PFSK-1 (cell line): Measurements from ENCODE around the gene XPR1.

Experiments
- FOXP2 ChIP-seq: optimal IDR thresholded peaks from 2 replicates; pipeline ENCODE3; 2011; ENCODE audit warnings: borderline replicate concordance, control low read depth, inconsistent platforms; ENCODE audit not compliant: insufficient read depth; ENCODE audit errors: extremely low read length, extremely low read depth
- POLR2AphosphoS5 ChIP-seq: IDR thresholded peaks from 2 replicates; pipeline ENCODE4 v1.6.1; 2012; ENCODE audit warnings: low read depth, mild to moderate bottlenecking, control low read depth, low read length, moderate library complexity
- SIN3A ChIP-seq: IDR thresholded peaks from 2 replicates; pipeline ENCODE4 v1.6.1; 2012; ENCODE audit warnings: mild to moderate bottlenecking, low read length, moderate library complexity, borderline replicate concordance; ENCODE audit not compliant: insufficient read depth
- TAF1 ChIP-seq: IDR thresholded peaks from 2 replicates; pipeline ENCODE4 v1.6.1; 2012; ENCODE audit warnings: low read length, control low read depth, borderline replicate concordance; ENCODE audit not compliant: insufficient read depth
- TF ChIP-seq, protein P1 (sequence below), 2 experiments: IDR thresholded peaks; 2 replicates each; pipeline versions ENCODE4 v1.6.1 to v1.8.0; 2011 to 2012; ENCODE audit warnings: low read depth in 2 of 2, low read length in 2 of 2, control low read depth in 1 of 2, inconsistent platforms in 1 of 2, mild to moderate bottlenecking in 1 of 2, moderate library complexity in 1 of 2; ENCODE audit not compliant: insufficient read depth in 1 of 2

XPR1 gene

DNA sequence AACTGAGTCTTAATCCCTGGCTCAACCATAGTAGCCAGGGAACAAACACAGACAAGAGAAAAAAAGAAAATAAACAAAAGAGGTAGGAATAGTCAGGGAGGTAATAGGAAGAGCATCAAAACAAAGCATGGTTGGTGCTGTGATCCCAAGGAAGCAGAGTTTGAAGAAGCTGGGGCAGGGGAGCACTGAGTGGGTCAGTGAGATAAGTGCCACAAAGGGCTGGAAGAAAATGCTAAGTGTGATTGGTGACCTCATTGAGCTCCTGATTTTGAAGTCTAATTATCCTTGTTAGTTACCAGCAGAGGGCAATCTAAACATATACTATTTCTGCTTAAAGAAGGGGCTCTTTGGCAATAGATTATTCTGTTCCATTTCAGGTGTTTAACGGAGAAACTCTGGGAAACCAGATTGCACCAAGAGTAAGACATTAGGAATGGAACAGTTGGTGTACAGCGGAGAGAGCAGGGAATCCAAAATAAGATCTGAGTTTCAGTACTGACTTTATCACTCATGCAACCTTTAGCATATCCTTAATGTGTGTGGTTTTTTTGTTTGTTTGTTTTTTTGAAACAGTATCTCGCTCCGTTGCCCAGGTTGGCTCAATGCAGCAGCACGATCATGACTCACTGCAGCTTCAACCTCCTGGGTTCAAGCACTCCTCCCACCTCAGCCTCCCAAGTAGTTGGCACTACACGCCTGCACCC, 250.1 kb downstream of the XPR1 start:
- TF ChIP-seq POLR2AphosphoS5: no peak
- TF ChIP-seq TAF1: no peak
- TF ChIP-seq, protein P1, sequence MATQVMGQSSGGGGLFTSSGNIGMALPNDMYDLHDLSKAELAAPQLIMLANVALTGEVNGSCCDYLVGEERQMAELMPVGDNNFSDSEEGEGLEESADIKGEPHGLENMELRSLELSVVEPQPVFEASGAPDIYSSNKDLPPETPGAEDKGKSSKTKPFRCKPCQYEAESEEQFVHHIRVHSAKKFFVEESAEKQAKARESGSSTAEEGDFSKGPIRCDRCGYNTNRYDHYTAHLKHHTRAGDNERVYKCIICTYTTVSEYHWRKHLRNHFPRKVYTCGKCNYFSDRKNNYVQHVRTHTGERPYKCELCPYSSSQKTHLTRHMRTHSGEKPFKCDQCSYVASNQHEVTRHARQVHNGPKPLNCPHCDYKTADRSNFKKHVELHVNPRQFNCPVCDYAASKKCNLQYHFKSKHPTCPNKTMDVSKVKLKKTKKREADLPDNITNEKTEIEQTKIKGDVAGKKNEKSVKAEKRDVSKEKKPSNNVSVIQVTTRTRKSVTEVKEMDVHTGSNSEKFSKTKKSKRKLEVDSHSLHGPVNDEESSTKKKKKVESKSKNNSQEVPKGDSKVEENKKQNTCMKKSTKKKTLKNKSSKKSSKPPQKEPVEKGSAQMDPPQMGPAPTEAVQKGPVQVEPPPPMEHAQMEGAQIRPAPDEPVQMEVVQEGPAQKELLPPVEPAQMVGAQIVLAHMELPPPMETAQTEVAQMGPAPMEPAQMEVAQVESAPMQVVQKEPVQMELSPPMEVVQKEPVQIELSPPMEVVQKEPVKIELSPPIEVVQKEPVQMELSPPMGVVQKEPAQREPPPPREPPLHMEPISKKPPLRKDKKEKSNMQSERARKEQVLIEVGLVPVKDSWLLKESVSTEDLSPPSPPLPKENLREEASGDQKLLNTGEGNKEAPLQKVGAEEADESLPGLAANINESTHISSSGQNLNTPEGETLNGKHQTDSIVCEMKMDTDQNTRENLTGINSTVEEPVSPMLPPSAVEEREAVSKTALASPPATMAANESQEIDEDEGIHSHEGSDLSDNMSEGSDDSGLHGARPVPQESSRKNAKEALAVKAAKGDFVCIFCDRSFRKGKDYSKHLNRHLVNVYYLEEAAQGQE (IDR thresholded peaks at IDR 0.05; ENCODE audit: insufficient read depth in 1 of 2, low read depth in 2 of 2, low read length in 2 of 2): no peak
- TF ChIP-seq FOXP2: no peak
- no peak for TF ChIP-seq SIN3A

DNA sequence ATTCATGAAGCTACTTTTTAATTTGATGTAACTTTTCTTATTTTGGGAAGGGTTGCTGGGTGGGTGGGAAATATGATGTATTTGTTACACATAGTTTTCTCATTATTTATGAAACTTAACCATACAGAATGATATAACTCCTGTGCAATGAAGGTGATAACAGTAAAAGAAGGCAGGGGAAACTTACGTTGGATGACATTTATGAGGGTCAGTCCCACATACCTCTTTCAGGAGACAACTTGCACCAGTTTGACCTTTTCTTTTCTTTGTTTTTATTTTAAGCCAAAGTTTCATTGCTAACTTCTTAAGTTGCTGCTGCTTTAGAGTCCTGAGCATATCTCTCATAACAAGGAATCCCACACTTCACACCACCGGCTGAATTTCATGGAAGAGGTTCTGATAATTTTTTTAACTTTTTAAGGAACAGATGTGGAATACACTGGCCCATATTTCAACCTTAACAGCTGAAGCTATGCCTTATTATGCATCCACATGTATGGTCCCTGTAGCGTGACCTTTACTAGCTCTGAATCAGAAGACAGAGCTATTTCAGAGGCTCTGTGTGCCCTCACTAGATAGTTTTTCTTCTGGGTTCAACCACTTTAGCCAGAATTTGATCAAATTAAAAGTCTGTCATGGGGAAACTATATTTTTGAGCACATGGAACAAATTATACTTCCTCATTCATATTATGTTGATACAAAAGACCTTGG, 252.9 kb downstream of the XPR1 start:
- no peak for TF ChIP-seq TAF1
- no peak for TF ChIP-seq SIN3A
- no peak for TF ChIP-seq POLR2AphosphoS5
- TF ChIP-seq FOXP2: no peak
- TF ChIP-seq, protein P1 (IDR thresholded peaks at IDR 0.05; ENCODE audit: insufficient read depth in 1 of 2, low read depth in 2 of 2, low read length in 2 of 2): no peak

- TF ChIP-seq FOXP2: no peak
- no peak for TF ChIP-seq SIN3A
- TF ChIP-seq, protein P1 (IDR thresholded peaks at IDR 0.05; ENCODE audit: insufficient read depth in 1 of 2, low read depth in 2 of 2, low read length in 2 of 2): no peak
- TF ChIP-seq TAF1: no peak
- TF ChIP-seq POLR2AphosphoS5: no peak
Observed at GRCh38 chr1:180886338-180886737, 254.5 kb downstream of the XPR1 start.

DNA sequence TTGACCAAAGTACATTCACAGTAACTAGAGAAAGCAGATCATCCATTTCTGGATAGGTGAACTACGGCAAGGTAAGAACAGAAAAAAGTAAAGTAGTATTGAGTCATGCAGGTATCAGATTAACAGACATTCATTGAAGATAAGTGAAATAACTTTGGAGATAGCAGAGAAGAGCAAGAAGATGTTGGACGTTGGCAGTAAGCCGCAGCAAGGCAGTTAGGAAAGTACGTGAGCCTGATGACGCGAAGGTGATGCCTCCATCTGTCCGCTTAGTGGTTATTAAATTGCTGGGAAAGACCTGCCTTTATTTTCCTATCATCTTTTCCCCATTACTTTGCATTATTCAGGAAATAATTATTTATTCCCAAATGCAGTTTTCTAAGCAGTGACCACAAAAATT, 256.0 kb downstream of the XPR1 start:
- no peak for TF ChIP-seq SIN3A
- TF ChIP-seq FOXP2: no peak
- no peak for TF ChIP-seq TAF1
- TF ChIP-seq, protein P1 (IDR thresholded peaks at IDR 0.05; ENCODE audit: insufficient read depth in 1 of 2, low read depth in 2 of 2, low read length in 2 of 2): no peak
- TF ChIP-seq POLR2AphosphoS5: no peak

GRCh38 chr1:180888870-180889269, 257.0 kb downstream of the XPR1 start:
- TF ChIP-seq, protein P1 (IDR thresholded peaks at IDR 0.05; ENCODE audit: insufficient read depth in 1 of 2, low read depth in 2 of 2, low read length in 2 of 2): no peak
- TF ChIP-seq POLR2AphosphoS5 (no peak), TAF1 (no peak), SIN3A (no peak), FOXP2 (no peak)
